Astrocyte of the spinal cord (primary cell): ENCODE results near the gene CCR9.

Experiments used
- DNase-seq: peaks from one replicate; pipeline ENCODE4 v3.0.0; 2011; ENCODE audit warnings: low read depth, low spot score
- H3K4me3 ChIP-seq: 2 replicates; pipeline ENCODE4 v1.5.1; 2011; ENCODE audit warnings: low read depth, mild to moderate bottlenecking, low read length, moderate library complexity
- in situ Hi-C: cut with HindIII; loops from 2 replicates; pipeline ENCODE4 v1.10.0; 2017; ENCODE audit warnings: low sequenced_read_pairs
- TF ChIP-seq, protein P1 (sequence below): IDR thresholded peaks from 2 replicates; pipeline ENCODE4 v1.5.1; 2012; ENCODE audit warnings: low read depth, mild to moderate bottlenecking, low read length, inconsistent platforms

Gene CCR9

GRCh38 chr3:45880725-45881077 is 5.6 kb upstream of the CCR9 start:
- no peak overlapping the region for H3K4me3 ChIP-seq
- TF ChIP-seq, protein P1, sequence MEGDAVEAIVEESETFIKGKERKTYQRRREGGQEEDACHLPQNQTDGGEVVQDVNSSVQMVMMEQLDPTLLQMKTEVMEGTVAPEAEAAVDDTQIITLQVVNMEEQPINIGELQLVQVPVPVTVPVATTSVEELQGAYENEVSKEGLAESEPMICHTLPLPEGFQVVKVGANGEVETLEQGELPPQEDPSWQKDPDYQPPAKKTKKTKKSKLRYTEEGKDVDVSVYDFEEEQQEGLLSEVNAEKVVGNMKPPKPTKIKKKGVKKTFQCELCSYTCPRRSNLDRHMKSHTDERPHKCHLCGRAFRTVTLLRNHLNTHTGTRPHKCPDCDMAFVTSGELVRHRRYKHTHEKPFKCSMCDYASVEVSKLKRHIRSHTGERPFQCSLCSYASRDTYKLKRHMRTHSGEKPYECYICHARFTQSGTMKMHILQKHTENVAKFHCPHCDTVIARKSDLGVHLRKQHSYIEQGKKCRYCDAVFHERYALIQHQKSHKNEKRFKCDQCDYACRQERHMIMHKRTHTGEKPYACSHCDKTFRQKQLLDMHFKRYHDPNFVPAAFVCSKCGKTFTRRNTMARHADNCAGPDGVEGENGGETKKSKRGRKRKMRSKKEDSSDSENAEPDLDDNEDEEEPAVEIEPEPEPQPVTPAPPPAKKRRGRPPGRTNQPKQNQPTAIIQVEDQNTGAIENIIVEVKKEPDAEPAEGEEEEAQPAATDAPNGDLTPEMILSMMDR, result no peak
- DNase-seq, result no peak
- in situ Hi-C loops, result no loop called here

DNA sequence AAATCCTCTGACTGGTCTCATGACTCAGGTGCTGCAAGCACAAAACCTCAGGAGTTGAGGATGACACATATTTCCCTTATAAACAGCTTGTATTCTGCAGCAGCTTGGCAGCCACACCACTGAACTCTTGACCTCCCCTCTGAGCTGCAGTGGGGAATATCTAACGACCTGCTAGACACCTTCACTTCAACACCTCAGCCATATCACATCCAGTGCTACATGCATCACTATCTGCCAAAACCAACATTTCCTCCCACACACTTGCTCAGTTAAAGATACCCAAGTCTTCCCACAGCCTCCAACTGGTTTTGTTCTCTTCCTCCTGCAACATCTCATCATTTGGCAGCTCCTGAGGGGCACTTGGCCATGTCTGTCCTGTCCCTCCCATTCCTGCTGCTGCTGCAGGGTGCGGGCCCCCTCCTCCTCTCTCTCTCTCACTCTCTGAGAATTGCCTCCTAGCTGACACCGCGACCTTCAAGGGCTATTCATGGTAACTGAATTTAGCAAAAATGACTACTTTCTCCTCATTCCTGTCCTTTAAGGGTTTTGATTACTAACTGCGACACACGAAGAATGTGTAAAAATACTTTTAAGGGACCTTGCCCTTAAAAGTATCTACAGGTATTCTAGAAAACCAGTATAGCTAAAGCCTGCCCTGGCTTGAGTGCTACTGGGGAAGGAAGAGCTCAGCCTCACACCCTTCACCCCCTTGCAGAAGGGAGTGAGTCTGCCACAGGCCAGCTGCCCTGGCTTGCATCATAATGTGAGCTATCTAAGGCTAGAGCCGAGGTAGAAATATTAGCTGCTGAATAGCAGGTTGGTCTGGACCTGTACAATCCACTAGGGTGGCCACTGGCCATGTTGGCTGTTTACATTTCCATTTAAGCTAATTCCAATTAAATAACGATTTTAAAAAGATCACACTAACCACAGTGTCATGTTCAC is 5.0 kb upstream of the CCR9 start:
- no peak for DNase-seq
- TF ChIP-seq, protein P1, result no peak
- no peak overlapping the region for H3K4me3 ChIP-seq
- in situ Hi-C loops, result no loop called here

DNA sequence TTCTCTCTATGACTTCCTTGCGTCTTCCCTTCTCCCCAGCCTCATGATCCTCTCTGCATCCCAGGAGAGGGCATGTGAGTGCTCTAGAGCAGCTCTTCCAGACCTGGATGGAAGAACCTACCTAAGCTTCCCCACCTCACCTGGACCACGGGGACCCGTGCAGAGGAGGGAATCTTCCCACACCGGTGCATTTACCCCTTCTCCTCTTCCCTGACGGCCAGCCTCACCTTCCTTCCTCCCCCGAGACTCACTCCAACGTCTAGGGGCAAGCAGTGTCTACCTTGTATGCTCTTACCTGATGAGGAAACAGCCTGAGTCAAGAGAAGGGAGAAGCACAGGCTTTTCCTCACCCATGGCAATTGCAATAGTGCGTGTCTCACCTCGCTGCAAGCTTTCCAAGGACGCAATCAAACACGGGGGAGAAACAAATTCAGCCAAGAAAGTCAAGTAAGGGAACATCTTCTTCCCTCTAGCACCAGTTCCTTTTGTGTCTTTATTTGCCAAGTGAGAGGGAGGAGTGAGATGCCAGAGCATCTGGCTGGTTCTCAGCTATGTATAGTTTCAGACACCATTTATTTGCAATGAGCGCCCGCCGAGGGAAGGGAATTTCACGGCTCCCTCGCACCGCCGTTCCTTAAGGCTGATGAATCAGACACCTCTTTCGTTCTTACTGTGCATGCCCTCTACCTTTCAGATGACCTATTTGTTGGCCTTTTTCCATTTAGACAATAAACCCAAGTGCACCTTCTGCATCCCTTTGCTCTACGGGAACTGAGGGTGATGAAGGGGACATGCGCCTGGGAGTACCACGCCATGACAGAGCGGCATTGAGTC is 1.8 kb upstream of the CCR9 start:
- H3K4me3 ChIP-seq, result no peak overlapping the region
- TF ChIP-seq, protein P1, result no peak
- in situ Hi-C loops, result no loop called here
- DNase-seq, result no peak

- no peak overlapping the region for H3K4me3 ChIP-seq
- DNase-seq, result no peak
- TF ChIP-seq, protein P1, result no peak
- in situ Hi-C loops, result no loop called here
These were observed 942 bp downstream of the CCR9 start for GRCh38 chr3:45887285-45887684.

DNA sequence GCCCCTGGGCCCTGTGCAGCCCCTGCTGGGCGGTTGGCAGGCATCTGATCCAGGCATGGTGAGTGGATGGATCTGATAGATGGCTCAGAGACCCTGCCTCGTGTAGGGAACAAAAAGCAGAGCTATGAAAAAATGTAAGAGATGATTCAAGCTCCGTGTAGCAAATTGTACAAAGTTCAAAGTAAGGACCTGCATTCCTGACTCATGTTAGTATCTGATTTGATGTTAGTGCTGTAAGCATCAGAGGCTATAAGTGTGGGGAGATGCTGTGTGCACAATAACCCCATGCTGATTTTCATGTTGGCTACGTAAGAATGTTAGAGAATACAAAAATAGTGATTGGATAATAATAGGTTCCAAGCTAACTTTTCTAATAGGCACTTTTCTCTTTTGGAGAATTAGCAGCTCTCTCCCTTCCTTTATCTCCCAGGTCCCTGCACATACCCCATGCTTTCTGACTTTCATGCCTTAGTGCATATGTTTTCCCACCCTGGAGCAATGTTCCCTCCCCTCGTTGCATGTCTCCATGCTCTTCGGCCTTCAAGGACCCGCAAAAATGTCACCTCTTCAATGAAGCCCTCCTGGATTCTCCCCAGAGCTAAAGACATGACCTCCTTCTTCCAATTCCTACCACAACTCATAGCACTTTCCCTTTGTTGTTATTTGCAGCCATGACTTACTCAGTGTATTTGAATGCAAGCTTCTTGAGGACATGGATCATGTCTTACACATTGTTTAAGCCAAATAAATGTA is 1.6 kb downstream of the CCR9 start:
- TF ChIP-seq, protein P1, result no peak
- H3K4me3 ChIP-seq, result no peak overlapping the region
- DNase-seq, result no peak
- in situ Hi-C loops, result no loop called here

- no peak overlapping the region for H3K4me3 ChIP-seq
- TF ChIP-seq, protein P1, result no peak
- DNase-seq, result no peak
- in situ Hi-C loops, result no loop called here
These were observed 3.0 kb downstream of the CCR9 start for GRCh38 chr3:45889337-45889736.
